Measurements from ENCODE around the gene ARHGEF11.

ARHGEF11 gene

DNA sequence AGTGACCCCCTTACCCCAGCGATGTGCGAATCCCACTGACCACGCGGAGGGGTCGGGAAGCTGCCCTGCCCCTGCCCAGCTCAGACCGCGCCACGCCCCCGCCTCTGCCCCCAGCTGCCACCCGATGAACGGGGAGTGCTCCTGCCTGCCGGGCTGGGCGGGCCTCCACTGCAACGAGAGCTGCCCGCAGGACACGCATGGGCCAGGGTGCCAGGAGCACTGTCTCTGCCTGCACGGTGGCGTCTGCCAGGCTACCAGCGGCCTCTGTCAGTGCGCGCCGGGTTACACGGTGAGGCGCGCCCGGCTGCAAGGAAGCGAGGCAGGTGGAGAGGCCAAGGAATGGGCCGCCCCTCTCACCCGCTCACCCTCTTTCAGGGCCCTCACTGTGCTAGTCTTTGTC lies 137.0 kb downstream of the ARHGEF11 start:
- no peak for DNase-seq

DNA sequence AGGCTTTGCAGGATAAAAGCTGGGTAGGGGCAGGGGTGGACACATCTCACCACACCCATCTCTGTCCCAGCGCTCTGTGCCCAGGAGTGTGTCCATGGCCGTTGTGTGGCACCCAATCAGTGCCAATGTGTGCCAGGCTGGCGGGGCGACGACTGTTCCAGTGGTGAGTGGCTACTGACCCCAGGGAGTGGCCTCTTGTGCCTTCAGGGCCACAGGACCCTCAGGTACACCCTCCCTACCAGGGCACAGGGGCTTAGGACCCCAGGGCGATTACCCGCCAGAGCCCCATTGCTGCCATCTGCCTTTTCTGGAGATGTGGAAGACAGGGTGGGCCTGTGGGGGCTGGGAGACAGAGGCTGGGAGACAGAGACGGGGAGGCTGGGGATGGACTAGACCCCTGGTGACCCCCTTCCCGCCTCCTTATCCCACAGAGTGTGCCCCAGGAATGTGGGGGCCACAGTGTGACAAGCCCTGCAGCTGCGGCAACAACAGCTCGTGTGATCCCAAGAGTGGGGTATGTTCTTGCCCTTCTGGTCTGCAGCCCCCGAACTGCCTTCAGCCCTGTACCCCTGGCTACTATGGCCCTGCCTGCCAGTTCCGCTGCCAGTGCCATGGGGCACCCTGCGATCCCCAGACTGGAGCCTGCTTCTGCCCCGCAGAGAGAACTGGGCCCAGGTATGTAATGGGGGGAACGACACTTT lies 139.2 kb downstream of the ARHGEF11 start:
- DNase-seq: no peak

DNA sequence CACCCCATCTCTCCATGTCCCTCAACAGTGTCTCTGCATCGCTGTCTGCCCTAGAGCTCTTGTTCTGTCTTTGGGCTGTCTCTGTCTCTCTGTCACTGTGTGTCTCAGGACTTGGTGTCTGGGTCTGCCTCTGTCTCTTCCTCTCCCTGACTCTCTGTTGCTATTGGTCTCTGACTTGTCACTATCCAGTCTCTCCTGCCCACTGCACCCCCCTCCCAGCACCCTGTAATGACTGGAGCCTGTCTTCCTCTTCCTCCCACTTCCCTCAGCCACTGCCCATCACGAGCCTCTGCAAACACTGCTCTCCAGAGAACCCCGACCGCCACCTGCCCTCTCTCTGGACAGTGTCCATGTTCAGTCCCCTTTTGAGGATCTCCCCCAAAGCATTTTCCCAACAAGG lies 139.9 kb downstream of the ARHGEF11 start:
- no peak for DNase-seq

DNA sequence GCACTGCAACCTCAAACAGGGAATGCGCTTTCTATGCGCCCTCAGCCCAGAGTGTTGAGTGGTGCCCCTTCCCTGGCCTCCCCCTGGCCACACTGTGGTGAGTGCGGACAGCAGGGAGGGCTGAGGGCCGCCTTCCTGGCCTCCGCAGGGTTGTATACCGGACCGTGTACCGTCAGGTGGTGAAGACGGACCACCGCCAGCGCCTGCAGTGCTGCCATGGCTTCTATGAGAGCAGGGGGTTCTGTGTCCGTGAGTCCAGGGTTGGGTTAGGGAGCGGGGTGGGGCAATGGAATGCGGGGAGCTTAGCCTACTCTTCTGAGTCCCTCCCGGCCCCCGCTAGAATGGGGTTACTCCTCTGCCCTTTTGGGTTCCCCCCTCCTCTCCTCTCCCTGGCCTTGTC lies 140.4 kb downstream of the ARHGEF11 start:
- no peak for DNase-seq

DNA sequence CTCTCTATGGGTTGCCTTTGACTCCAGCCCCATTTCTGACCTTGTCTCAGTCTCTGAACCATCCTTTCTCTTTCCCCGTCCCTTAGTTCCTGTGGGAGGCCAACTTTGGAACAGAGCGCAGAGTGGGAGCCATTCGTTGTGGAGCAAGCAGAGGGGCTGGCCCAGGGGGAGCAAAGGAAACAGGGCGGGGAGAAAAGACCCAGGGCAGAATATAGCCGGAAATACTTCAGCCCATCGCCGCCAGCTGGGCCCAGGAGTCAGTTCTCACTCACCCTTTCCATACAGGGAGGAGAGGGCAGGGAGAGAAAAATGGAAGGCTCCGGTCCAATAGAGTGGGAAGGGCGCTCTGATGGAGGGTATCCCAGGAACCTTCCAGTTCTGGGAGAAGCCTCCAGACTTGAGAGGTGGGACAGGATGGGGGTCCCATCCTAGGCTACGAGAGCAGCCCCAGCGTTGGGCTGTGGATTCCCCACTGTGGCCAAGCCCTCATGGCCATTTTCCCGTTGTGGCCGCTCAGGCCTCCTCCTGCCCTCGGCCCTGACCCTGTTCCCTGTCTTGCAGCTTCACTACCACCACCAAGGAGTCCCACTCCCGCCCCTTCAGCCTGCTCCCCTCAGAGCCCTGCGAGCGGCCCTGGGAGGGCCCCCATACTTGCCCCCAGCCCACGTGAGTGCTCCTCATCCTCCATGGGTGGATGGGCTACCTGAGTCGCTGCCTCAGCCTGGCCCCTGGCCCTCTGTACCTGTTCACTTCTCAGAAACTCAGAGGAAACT lies 141.2 kb downstream of the ARHGEF11 start:
- DNase-seq: no peak

DNA sequence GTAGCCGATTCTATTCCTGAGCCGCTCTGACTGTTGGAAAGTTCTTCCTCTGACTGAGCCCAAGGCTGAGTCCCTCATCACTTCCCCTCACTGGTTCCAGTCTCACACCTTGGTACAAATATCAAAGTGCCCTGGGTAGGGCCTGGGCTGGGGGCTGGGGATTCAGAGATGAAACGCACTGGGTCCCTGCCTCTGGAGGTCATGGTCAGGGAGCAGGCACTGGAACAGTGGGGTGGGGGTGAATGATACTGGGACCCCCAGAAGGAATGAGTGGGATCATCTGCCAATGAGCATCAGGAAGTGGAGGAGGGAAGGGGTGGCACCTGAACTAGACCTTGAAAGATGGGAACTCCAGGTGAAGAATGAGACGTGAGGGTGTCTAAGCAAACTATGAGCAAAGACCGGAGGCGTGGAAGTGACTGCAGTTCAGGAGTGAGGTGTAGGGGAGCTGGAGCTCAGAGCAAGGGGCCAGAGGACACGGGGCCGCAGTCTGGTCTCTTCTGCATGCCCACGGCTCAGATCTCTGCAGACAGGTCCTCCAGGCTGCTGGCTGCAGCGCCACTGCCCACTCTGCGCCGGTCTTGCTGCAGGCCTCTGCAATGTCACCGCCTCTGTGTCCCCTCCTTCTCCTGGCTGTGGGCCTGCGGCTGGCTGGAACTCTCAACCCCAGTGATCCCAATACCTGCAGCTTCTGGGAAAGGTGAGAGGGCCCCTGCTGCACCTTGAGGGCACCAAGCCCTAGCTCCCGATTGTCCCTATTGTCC lies 142.0 kb downstream of the ARHGEF11 start:
- DNase-seq: no peak

DNA sequence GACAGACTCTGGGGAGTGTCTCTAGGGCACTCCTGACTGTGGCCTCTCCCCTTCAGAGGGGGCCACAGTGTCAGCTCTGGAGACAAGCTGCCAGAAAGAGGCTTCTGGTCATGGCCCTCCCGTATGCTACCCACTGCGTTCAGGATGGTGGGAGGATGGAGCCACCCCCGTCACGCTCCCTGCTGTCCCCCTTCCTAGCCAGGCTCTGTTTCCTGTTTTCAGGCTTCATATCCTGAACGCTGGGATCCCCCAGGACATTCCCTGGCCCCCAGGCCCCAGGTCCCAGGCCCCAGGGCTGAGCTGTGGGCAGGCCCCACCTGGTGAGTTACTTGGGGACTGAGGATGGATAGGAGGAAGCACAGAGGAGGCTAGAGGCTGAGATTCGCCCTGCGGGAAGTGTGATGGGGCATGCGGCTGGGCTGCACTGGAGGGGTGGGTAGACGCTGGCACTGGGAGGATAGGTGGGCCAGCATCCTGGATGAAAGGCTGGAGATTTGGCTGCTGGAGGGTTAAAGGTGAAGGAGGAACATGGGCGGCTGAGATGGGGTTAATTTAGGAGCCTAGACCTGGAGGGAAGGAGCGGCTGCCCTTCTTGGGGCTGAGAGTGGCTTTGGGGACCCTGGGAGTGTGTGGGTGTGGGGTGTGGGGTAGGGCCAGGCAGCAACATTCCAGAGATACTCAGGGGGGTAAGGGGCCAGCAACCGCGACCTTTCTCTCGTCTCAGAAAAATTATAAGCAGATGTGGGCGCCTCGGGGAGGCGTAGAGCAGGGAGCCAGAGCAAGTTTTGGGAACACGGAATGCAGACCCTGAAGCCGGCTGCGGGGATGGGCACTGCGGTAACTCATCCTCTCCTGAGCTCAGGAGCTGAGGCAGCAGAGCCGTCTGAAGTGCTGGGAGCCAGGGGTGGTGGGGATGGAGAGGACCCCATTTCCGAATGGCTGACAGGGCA lies 143.3 kb downstream of the ARHGEF11 start:
- no peak for DNase-seq

DNA sequence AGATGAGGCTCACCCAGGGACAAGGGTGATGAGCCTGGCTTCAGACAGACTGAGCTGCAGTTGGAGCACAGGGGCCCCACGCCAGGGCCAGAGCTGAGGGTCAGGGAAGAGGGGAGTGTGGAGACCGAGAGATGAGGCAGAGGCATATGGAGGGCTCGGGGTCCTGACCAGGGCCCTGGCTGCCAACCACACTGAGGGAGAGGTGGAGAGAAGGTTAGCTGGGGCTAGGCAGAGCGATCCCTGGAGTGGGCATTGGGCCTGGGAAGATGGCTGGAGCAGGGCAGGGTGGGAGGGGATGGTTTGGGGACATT lies 144.0 kb downstream of the ARHGEF11 start:
- no peak for DNase-seq

DNA sequence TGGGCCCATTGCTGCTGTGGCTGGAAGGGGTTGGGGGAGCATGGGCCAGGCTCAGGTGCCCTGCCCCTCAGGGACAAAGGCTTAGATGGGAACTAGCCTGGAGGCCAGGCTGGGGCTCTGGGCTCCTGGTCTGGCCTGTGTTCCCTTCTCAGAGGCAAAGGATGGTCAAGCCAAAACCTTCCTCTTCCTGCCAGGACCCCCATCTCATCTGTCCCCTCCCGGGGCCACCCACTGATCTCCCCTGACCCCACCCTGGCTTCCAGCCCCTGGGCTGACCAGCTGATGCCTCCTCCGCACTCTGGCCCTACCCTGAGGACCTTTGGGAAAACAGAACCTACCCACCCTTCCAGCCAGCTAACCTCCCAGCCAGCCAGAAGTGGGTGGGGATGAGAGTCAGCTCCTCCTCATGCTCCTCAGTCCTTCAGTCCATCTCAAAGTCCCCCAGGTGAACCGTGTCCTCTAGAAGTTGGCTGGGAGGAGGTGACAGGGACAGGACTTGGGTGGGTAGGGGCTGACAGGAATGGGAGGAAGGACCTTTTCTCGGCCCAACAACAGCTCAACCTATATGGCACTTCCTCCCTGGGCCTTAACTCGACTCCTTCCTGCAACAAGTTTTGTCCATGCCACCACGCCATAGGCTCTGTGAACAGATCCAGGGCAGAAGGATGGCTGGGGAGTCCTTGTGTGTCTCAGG lies 144.5 kb downstream of the ARHGEF11 start:
- no peak for DNase-seq

DNA sequence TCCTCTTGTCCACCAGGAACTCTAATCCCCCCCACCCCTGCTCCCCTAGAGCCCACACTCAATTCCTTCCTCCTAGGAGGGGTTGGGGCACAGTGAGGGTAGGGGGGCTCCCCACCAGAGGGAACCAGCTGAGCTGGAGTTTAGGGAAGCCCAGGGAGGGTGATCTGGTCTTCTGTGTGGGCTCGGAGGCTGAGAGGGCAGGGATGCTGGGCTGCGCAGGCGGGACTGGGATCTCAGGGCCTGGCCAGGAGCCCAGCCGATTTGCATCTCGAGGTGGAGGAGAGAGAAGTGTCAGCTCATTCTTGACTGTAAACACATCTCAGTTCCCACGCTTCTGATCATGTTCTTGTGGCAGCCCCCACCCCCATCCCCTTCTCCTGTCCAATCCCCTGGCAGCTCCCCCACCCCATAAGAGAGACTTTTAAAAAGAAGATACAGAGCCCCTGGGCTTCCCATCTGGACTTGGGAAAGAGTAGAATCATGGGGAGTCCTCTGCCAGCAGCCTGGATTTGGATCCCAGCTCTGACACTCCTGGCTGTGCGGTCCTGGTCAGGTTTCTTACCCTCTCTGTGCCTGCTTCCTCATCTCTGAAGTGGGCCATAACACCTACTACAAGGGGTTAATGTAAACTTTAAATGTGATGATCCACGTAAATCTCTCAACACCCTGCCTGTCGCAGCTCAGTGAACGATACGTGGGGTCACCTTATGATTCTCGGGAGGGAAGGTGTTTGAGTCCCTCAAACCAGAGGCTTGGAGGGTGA lies 145.4 kb downstream of the ARHGEF11 start:
- no peak for DNase-seq

DNA sequence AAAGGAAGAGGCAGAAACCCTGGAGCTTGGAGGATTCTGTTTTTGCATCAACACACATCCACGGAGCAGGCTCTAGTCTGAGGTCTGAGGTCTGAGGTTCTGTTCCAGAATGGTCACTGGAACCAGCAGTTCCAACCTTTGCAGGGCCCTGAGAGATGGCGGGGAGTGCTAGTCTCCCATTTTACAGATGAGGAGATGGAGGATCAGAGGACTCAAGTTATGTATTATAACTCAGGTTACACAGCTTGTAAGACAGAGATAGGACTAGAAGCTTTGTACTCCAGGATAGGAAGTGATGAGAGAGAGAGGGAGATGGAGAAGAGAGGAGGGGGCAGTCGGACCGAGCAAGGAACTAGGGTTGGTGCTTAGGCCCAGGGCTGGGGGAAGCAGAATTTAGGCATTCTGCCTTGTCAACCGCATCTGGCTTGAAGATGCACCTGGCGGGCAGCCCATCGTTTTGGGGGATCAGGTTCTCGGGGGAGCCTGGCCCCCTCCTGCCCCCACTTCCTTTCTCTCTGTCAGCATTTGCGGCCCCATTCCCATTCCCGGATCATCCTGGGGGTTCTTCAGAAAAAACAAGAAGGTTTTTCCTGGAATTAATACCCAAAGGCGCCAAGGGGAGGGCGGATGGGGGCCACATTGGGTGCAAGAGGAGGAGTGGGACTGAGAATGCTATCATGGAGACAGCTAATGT lies 146.4 kb downstream of the ARHGEF11 start:
- no peak for DNase-seq

DNA sequence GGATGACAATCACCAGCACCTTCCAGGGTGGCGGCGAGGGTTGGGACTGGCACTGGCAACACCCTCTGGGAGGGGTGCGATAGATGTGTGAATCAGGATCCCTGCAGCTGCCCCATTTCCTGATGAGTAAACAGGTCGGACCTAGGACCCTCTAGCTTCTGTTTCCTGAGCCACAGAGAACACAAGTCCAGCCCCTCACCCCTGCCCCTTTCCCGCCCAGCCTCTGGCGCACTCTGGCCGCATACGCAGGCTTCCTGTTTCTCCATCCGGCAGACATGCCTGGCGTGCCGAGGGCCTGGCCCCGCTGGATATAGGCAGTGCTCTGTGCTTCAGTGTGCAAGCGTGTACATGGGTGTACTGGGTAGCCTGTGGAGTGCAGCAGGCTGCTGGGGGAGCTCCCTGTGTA lies 147.4 kb downstream of the ARHGEF11 start:
- no peak for DNase-seq

DNA sequence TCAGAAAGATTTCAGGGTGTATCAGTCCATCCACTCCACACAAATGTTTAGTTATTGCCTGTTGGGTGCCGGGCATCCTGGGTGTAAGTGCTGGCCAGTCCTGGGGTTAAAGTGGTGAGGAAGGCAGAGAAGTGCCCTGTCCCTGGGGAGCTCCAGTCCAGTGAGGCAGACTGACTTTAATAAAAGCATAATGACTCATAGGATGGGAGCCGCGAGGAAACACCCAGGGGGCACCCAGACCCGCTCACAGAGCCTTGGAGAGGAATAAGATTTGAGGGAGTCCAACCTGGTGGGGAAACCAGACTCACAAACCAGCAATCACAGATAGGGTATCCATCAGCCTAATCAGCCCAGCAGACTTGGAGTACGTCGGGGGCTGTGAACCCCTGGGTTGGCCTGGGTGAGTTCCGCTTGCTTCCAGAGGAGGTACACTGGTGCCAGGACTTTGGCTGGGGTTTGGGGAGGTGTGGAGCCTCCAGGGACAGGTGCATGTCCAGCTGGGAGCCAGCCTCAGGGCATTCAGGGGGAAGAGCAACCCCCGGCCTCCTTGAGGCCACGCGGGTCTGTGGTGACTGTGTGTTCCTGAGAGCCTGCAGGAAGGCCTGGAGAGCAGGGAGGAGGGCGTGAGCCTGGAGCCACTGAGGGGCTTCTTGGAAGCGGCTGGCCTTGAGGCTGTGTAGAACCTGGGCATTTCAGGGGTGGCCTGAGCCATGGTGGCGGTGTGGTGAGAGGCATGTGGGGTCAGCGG lies 148.3 kb downstream of the ARHGEF11 start:
- DNase-seq: no peak

DNA sequence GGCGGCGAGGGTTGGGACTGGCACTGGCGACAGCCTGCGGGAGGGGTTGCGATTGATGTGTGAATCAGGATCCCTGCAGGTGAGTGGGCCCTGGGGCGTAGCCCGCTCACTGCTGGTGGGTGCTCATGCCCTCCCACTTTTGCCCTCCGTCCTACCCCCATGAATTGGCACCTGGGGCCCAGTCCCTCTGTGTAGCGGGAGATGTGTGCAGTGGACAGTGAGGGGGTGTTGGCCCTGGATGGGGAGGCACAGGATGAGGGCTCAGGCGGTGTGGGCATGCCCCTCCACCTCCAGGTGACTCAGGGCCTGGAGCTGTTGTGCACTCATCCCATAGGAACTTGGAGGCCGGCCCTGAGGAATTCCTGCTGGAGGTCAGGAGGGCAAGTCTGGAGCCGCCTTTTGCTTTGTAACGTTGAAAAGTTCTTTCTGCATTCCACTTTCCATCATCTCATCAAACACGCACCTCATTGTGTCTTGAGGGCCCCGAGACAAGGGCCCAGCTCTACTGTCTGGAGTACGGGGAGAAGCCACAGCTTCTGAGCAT lies 149.0 kb downstream of the ARHGEF11 start:
- no peak for DNase-seq

DNA sequence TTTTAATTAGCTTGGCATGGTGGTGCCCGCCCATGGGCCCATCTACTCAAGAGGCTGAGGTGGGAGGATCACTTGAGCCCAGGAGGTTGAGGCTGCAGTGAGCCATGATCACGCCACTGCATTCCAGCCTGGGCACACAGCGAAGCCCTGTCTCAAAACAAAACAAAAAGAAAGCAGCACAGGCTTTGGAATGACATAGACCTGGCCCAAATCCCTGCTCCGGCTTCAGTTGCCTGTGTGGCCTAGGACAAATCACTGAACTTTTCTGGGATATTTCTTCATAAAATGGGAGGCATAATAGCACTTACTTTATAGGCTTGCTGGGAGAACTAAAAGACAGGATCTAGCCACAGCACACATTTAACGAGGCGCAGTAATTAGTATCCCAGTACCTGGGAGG lies 149.6 kb downstream of the ARHGEF11 start:
- DNase-seq: no peak

DNA sequence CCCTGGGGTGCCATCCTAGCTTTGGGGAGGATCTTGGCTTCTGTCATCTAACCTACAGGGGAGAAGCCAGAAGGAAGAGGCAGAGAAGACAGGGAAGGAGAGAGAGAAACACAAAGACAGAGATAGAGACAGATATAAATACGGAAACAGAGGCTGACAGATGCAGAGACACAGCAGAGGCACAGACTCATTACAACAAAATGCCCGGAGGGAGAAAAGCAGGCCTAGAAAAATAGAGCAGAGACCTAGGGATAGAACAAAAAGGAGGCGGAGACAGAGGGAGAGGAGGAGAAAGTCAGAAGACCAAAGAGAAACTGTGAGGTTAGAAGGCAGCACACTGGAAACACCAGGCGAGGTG lies 150.1 kb downstream of the ARHGEF11 start:
- no peak for DNase-seq

DNA sequence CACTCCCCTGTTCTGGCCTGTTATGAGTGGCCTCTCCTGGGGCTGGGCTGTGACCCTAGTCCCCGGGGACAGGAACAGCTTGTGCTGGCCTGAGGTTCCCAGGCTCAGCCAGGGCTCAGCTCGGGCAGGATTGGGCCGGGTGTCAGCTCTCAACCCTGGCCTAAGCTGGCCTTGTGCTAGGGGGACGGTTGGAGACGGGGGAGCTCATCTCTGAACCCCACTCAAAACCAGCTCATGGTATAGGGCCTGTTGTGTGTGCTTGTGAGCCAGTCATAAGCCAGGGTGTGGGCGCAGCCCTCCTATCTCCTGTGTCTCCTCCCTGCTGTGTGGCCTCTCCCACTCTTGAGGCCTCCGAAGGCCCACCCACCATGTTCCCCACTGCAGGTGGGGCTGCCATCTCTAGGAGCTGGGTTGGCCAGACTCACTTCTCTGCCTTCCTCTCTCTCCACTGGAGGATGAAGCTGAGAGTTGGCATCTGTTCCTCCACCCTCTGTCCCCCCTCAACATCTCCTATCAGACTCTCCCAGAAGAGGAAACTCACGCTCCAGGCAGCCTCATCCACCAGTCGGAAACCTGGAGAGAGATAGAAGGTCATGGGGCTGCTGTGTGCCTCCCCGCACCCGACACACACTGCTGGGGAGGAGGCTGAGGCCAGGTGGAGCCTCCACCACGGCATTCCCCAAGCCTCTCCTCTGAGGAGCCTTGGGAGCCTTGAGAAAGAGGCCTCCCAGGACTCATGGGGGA lies 150.7 kb downstream of the ARHGEF11 start:
- DNase-seq: no peak

DNA sequence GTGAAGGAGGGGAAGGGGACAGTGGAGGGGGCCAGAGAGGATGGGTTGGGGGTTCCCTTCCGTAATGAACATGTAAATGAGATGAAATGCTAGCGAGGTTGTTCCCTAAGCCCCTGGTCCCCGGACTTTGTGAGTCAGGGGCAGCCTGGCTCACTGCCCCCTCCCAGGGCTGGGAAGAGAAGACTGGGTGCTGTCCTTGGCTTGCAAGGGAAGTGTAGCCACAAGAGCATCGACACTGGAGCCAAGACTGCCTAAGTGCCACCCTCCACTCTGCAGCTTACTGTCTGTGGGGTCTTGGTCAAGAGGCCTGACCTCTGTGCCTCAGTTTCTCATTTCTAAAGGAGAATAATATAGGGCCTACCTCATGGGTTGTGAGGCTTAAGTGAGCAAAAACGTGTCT lies 151.5 kb downstream of the ARHGEF11 start:
- no peak for DNase-seq

Measured in NCI-H2029 treated with DMSO at 0.1 percent for 48 hours (cell line).